Caco-2 (cell line): Measurements from ENCODE around the gene STON2. TPM values are rescaled to one million over a fixed set of nuclear protein-coding genes. Genes with fewer than 3 reads are reported as not detected.

Source experiments
- BruUV-seq: library from RNA; stranded (reverse); fragments of 400-500 nt; replicated peaks from 2 replicates; lab custom pipeline; 2021; lab: Mats Ljungman, UMichigan
- CTCF ChIA-PET: fragments of 300-600 bp; sonication (Branson Sonifier 250); formaldehyde crosslinking; loops from one replicate; lab custom pipeline; 2022; ENCODE audit warnings: antibody characterized with exemption; lab: Charles Lee
- POLR2A ChIA-PET: fragments of 300-600 bp; sonication (Branson Sonifier 250); formaldehyde crosslinking; loops from one replicate; lab custom pipeline; 2022; ENCODE audit warnings: antibody characterized with exemption; lab: Charles Lee
- DNase-seq, 2 experiments: peaks; one replicate each; pipeline versions ENCODE4 v3.0.0 to v3.0.0-alpha.2; 2020 to 2022
- H3K27me3 ChIP-seq: replicated peaks from 2 replicates; pipeline ENCODE4 v1.6.0; 2011; ENCODE audit warnings: low read length; ENCODE audit not compliant: control insufficient read depth, insufficient read depth
- H3K36me3 ChIP-seq: 2 replicates; pipeline ENCODE4 v1.5.1; 2011; ENCODE audit warnings: low read length; ENCODE audit not compliant: control insufficient read depth, insufficient read depth
- H3K4me1 ChIP-seq: fragments of 250-450 bp; sonication (Bioruptor Pico); 2 replicates; pipeline ENCODE4 v1.5.1; 2020; ENCODE audit warnings: mild to moderate bottlenecking
- H3K4me3 ChIP-seq: 2 replicates; pipeline ENCODE4 v1.5.1; 2011; ENCODE audit warnings: low read depth, mild to moderate bottlenecking, control low read depth, low read length
- H3K9me3 ChIP-seq: fragments of 250-450 bp; sonication (Bioruptor Pico); 2 replicates; pipeline ENCODE4 v1.5.1; 2020; ENCODE audit warnings: mild to moderate bottlenecking, moderate library complexity
- H3K27ac Mint-ChIP-seq: one replicate; pipeline ENCODE4 v1.8.0; 2022; ENCODE audit warnings: mixed read lengths; ENCODE audit not compliant: unreplicated experiment
- H3K27me3 Mint-ChIP-seq: one replicate; pipeline ENCODE4 v1.8.0; 2022; ENCODE audit warnings: mixed read lengths; ENCODE audit not compliant: insufficient read depth, unreplicated experiment
- H3K36me3 Mint-ChIP-seq: one replicate; pipeline ENCODE4 v1.8.0; 2022; ENCODE audit warnings: mild to moderate bottlenecking, mixed read lengths; ENCODE audit not compliant: insufficient read depth, unreplicated experiment
- H3K4me1 Mint-ChIP-seq: one replicate; pipeline ENCODE4 v1.8.0; 2022; ENCODE audit warnings: low read depth, mixed read lengths; ENCODE audit not compliant: unreplicated experiment
- H3K4me3 Mint-ChIP-seq: one replicate; pipeline ENCODE4 v1.8.0; 2022; ENCODE audit warnings: mild to moderate bottlenecking, moderate library complexity, mixed read lengths; ENCODE audit not compliant: unreplicated experiment
- H3K9me3 Mint-ChIP-seq: one replicate; pipeline ENCODE4 v1.8.0; 2022; ENCODE audit warnings: mixed read lengths; ENCODE audit not compliant: unreplicated experiment
- intact Hi-C: fragments of 100-400 bp; cut with micrococcal nuclease; formaldehyde crosslinking; loops from one replicate; pipeline ENCODE4 v1.10.0; 2022; ENCODE audit not compliant: unreplicated experiment
- total RNA-seq: library from RNA; stranded (reverse); gene quantifications from 2 replicates; pipeline ENCODE4 v1.2.3, GENCODE V29; 2022
- TF ChIP-seq, protein P1 (sequence below), 2 experiments: fragments of 200-600 bp in 1 of 2; IDR thresholded peaks; 1 replicate in 1 of 2; 2 replicates in 1 of 2; pipeline versions ENCODE4 v1.5.1 to v1.8.0; 2011 to 2022; ENCODE audit warnings: antibody characterized with exemption in 1 of 2, control low read depth in 1 of 2, inconsistent platforms in 1 of 2, low read depth in 1 of 2, low read length in 1 of 2, mild to moderate bottlenecking in 1 of 2, moderate library complexity in 1 of 2; ENCODE audit not compliant: insufficient read depth in 1 of 2, severe bottlenecking in 1 of 2, unreplicated experiment in 1 of 2

Gene STON2
- total RNA-seq, 1 experiment from 2014 or later = 43.5 TPM

- no peaks in the 10 kb centered on the region for H3K27me3 ChIP-seq
- intact Hi-C loops = no loop called here
- no peak overlapping the region for H3K27ac Mint-ChIP-seq
These were observed 70.3 kb downstream of the STON2 start for GRCh38 chr14:81329640-81330381.

GRCh38 chr14:81326451-81326850 is 73.7 kb downstream of the STON2 start:
- Histone ChIP-seq H3K9me3 (no peaks in the 10 kb centered on the region), H3K27me3 (no peaks in the 10 kb centered on the region), H3K36me3 (no peaks in the 10 kb centered on the region), H3K4me3 (no peak overlapping the region), H3K4me1 (peaks cover 17% of the 10 kb centered on the region)
- intact Hi-C loops = no loop called here
- Mint-ChIP-seq H3K36me3 (no peaks in the 10 kb centered on the region), H3K27ac (no peak overlapping the region), H3K9me3 (no peaks in the 10 kb centered on the region), H3K4me3 (no peak overlapping the region), H3K27me3 (no peaks in the 10 kb centered on the region), H3K4me1 (peaks cover 19% of the 10 kb centered on the region)
- no TSS peak for BruUV-seq
- ChIA-PET POLR2A (no interaction called here), CTCF (no interaction called here)
- no peak for DNase-seq
- TF ChIP-seq, protein P1, sequence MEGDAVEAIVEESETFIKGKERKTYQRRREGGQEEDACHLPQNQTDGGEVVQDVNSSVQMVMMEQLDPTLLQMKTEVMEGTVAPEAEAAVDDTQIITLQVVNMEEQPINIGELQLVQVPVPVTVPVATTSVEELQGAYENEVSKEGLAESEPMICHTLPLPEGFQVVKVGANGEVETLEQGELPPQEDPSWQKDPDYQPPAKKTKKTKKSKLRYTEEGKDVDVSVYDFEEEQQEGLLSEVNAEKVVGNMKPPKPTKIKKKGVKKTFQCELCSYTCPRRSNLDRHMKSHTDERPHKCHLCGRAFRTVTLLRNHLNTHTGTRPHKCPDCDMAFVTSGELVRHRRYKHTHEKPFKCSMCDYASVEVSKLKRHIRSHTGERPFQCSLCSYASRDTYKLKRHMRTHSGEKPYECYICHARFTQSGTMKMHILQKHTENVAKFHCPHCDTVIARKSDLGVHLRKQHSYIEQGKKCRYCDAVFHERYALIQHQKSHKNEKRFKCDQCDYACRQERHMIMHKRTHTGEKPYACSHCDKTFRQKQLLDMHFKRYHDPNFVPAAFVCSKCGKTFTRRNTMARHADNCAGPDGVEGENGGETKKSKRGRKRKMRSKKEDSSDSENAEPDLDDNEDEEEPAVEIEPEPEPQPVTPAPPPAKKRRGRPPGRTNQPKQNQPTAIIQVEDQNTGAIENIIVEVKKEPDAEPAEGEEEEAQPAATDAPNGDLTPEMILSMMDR (IDR thresholded peaks at IDR 0.05; ENCODE audit: insufficient read depth in 1 of 2, low read depth in 1 of 2, low read length in 1 of 2, severe bottlenecking in 1 of 2, unreplicated experiment in 1 of 2) = no peak

More at GRCh38 chr14:81329640-81330381, 70.3 kb downstream of the STON2 start:
- H3K4me3 Mint-ChIP-seq = no peak overlapping the region
- no peaks in the 10 kb centered on the region for H3K27me3 Mint-ChIP-seq
- no peaks in the 10 kb centered on the region for H3K36me3 ChIP-seq
- CTCF ChIA-PET = no interaction called here
- DNase-seq = no peak
- POLR2A ChIA-PET = no interaction called here
- BruUV-seq = no TSS peak
- TF ChIP-seq, protein P1 (IDR thresholded peaks at IDR 0.05; ENCODE audit: insufficient read depth in 1 of 2, low read depth in 1 of 2, low read length in 1 of 2, severe bottlenecking in 1 of 2, unreplicated experiment in 1 of 2) = no peak
- no peaks in the 10 kb centered on the region for H3K36me3 Mint-ChIP-seq
- no peaks in the 10 kb centered on the region for H3K9me3 Mint-ChIP-seq
- no peak overlapping the region for H3K4me3 ChIP-seq
- H3K4me1 Mint-ChIP-seq = peaks cover 2% of the 10 kb centered on the region
- H3K9me3 ChIP-seq = no peaks in the 10 kb centered on the region
- peaks cover 3% of the 10 kb centered on the region for H3K4me1 ChIP-seq

- ChIA-PET POLR2A (no interaction called here), CTCF (no interaction called here)
- H3K27ac Mint-ChIP-seq = peak overlapping the region; percentile 4
- no peaks in the 10 kb centered on the region for H3K9me3 Mint-ChIP-seq
- H3K4me3 ChIP-seq = peak overlapping the region; percentile 57
- H3K4me3 Mint-ChIP-seq = peak overlapping the region; percentile 77
- no peaks in the 10 kb centered on the region for H3K27me3 ChIP-seq
- no TSS peak for BruUV-seq
- TF ChIP-seq, protein P1 (IDR thresholded peaks at IDR 0.05; ENCODE audit: insufficient read depth in 1 of 2, low read depth in 1 of 2, low read length in 1 of 2, severe bottlenecking in 1 of 2, unreplicated experiment in 1 of 2) = peak in 1 of 2 experiments; percentile 3
- intact Hi-C loops = loop anchor here (1.0 to 5.0 kb wide), 3 partner anchors 21 to 113 kb away; no protein-coding TSS in a partner anchor
- no peaks in the 10 kb centered on the region for H3K36me3 ChIP-seq
- no peaks in the 10 kb centered on the region for H3K36me3 Mint-ChIP-seq
- DNase-seq = peak; percentile 73 to 80
- H3K9me3 ChIP-seq = no peaks in the 10 kb centered on the region
- peaks cover 27% of the 10 kb centered on the region for H3K4me1 ChIP-seq
- H3K4me1 Mint-ChIP-seq = peaks cover 24% of the 10 kb centered on the region
- H3K27me3 Mint-ChIP-seq = no peaks in the 10 kb centered on the region
These were observed 76.1 kb downstream of the STON2 start for GRCh38 chr14:81324011-81324410.
